Epithelial cell of esophagus (primary cell): ENCODE measurements around the gene CORO1C.
"Not testable (repeated sequence)": the region's sequence is repeated elsewhere in the genome, so short reads cannot be mapped to it uniquely, and the experiment has no call there.

Experiments
- DNase-seq: peaks from one replicate; pipeline ENCODE4 v3.0.0; 2010; ENCODE audit warnings: low read depth
- H3K4me3 ChIP-seq: 2 replicates; pipeline ENCODE4 v1.5.1; 2011; ENCODE audit warnings: mild to moderate bottlenecking, low read length, control low read depth
- TF ChIP-seq, protein P1 (sequence below): IDR thresholded peaks from 2 replicates; pipeline ENCODE4 v1.5.1; 2011; ENCODE audit warnings: low read depth, mild to moderate bottlenecking, low read length, control low read depth, inconsistent platforms; ENCODE audit not compliant: insufficient read depth; ENCODE audit errors: missing control alignments

The CORO1C gene

DNA sequence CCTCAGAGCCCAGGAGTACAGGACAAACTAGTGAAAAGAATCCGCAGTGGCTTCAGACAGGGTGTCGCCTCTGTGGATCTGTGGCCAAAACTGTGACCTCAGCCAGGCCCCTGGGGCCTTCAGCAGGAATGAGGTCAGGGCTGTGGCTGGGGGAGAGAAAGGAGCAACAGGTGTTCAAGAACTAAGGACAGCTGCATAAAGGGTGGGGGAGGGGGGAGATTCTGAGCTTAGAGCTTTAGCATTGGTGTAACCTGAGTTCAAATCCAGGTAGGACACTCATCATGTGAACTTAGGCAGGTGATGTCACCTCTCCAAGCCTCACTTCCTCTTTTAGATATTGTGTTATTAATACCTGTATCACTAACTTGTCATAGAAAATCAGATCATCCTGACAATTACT, 40.9 kb upstream of the CORO1C start:
- no peak for DNase-seq
- H3K4me3 ChIP-seq, result no peak overlapping the region
- TF ChIP-seq, protein P1, sequence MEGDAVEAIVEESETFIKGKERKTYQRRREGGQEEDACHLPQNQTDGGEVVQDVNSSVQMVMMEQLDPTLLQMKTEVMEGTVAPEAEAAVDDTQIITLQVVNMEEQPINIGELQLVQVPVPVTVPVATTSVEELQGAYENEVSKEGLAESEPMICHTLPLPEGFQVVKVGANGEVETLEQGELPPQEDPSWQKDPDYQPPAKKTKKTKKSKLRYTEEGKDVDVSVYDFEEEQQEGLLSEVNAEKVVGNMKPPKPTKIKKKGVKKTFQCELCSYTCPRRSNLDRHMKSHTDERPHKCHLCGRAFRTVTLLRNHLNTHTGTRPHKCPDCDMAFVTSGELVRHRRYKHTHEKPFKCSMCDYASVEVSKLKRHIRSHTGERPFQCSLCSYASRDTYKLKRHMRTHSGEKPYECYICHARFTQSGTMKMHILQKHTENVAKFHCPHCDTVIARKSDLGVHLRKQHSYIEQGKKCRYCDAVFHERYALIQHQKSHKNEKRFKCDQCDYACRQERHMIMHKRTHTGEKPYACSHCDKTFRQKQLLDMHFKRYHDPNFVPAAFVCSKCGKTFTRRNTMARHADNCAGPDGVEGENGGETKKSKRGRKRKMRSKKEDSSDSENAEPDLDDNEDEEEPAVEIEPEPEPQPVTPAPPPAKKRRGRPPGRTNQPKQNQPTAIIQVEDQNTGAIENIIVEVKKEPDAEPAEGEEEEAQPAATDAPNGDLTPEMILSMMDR, result no peak

DNA sequence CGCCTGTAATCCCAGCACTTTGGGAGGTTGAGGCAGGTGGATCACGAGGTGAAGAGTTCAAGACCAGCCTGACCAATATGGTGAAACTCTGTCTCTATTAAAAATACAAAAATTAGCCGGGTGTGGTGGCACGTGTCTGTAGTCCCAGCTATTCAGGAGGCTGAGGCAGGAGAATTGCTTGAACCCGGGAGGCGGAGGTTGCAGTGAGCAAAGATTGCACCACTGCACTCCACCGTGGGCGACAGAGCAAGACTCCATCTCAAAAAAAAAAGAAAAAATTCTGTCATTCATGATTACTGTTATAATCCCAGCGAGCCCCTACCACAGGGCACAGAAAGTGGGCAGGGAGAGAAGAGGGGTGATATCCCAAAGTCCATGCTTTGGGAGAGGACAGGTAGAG, 40.5 kb upstream of the CORO1C start:
- DNase-seq, result not testable (repeated sequence)

DNA sequence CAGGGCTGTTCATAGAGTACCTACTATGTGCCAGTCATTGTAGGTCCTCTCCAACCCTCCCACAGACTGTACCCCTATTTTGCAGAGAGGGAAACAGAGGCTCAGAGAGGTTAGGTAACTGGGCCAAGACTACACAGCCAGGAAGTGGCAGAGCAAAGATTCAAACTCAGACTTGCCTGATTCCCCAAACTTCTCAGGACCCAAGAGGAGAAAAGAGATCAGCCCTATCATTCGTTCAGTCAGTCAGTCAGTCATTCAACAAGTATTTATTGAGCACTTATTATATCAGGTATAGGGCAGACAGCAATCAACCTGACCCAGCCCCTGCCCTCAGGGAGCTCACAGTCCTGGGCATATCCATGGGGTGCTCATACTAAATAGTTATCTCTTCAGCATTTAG, 39.6 kb upstream of the CORO1C start:
- H3K4me3 ChIP-seq, result no peak overlapping the region
- TF ChIP-seq, protein P1, result no peak
- no peak for DNase-seq

More for the DNA sequence above, 40.5 kb upstream of the CORO1C start:
- not testable (repeated sequence) for H3K4me3 ChIP-seq

DNA sequence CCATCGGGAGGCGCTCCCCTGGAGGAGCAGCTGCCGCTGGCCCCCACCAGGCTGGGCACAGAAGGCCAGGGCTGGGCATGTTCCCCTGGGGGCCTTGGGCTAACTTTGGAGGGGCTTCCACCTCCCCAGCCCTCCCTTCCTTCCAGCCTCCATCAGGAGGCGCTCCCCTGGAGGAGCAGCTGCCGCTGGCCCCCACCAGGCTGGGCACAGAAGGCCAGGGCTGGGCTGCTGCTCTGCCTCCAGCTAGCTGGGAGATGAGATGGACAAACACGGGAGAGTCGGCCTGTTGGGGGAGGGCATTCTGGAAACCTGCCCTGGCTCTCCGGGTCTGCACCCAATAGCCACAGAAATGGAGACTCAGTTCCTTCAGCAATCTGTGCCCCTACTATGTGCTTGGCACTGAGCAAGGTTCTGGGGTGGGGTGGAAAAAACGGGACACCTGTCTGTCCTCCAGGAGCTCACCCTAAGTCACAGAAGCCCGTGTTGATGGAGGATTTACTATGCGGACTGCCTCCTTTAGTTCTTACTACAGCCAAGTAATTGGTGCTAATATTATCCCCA, 39.0 kb upstream of the CORO1C start:
- TF ChIP-seq, protein P1, result no peak

DNA sequence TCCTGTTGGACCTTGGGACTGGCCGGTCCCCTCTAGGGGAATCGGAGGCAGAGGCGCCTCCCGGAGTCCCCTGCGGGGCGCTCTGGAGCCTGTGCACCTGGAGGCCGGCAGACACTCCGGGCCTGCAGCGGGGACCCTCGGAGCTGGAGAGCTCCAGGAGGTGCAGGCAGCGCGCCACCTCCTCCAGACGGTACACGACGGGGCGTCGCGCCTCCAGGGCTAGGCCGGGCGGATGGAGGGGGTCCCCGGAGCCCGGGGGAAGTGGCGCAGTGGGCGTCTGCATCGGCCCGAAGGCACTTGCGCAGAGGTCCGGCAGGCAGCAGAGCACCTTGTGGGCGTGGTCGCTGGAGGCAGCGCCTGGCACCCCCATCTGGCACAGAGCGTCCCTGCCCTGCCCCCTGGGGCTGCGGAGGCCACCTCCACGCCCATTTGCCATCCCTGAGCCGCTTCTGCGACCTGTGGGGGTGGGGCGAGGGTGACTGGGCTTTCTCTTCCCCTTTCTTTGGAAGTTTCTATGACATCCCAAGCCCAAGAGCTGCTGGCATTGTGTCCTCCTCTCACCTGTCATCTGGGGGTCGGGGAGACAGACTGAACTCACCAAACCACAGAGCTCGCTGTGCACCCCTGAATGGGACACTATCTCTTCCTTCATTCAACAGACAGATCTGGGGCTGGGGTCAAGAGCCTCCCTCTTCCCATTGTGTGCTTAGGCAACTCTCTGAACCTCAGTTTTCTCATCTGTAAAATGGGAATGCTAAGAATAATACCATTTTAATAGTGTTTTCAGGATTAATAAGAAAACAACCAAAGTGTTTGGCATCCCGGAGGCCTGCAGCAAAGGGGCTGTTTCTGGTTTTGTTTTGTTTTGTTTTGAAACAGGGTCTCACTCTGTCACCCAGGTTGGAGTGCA, 37.5 kb upstream of the CORO1C start:
- H3K4me3 ChIP-seq, result peak overlapping the region; percentile 7

More for the DNA sequence above, 39.0 kb upstream of the CORO1C start:
- DNase-seq, result no peak
- H3K4me3 ChIP-seq, result no peak overlapping the region

DNA sequence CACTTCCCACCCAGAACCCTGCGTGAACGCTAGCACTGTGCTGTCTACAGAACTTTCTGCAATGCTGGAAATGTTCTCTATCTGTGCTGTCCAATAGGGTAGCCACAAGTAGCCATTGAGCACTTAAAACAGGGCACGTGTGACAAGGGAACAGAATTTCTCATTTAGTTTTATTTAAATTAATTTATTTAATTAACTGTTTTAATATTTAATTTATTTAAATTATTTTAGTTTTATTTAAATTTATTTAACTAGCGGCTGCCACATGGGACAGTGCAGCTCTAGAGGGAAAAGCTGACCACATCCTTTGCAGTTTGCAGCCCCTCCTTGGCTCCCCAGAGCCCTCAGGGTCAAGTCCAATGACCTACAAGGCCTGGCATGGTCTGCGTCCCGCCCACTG, 35.0 kb upstream of the CORO1C start:
- DNase-seq, result no peak
- TF ChIP-seq, protein P1, result no peak
- H3K4me3 ChIP-seq, result no peak overlapping the region

More for the DNA sequence above, 37.5 kb upstream of the CORO1C start:
- peak; percentile 14 for DNase-seq
- TF ChIP-seq, protein P1, result no peak

DNA sequence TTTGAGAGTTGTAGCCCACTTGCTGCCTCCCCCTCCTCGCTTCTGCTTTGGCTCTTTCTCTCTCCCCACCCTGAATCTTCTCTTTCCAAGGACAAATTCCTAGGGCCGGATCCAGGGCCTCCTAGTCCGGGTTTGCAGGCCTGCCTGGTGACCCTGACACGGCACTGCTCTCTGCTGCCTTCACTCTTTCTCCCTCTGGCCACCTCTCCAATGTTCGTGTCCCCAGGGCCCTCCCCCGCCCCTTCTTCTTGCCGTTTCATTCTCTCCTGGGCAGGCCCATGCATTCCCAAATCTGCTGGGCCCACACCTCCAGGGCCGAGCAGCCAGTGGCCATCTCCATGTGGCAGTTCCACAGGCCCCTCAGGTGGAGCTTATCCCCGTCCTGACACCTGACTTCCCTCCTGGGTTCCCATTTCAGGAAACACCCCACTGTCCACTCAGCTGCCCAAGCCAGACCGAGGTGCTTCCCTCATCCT, 34.0 kb upstream of the CORO1C start:
- DNase-seq, result no peak
- TF ChIP-seq, protein P1, result no peak
- H3K4me3 ChIP-seq, result no peak overlapping the region
